ENCODE results near the gene MEIS3.
"Not testable (repeated sequence)": the region's sequence is repeated elsewhere in the genome, so short reads cannot be mapped to it uniquely, and the experiment has no call there.

- TF ChIP-seq CTCF, POLR2A (IDR thresholded peaks at IDR 0.05): not testable (repeated sequence)
These were observed 35.4 kb downstream of the MEIS3 start for GRCh38 chr19:47383890-47384289.

Data from prostate gland (tissue), 2 donors.